HG02981 (cell line): ENCODE results near the gene PISD.
A peak's percentile ranks its signal among the peaks of the same experiment; 100 is the strongest.

Experiments used
- ATAC-seq: cut with Tn5 transposase; IDR thresholded peaks from one replicate; pipeline ENCODE4 v1.9.1; 2021; ENCODE audit warnings: mild to moderate bottlenecking, moderate library complexity; ENCODE audit not compliant: unreplicated experiment

The PISD gene

DNA sequence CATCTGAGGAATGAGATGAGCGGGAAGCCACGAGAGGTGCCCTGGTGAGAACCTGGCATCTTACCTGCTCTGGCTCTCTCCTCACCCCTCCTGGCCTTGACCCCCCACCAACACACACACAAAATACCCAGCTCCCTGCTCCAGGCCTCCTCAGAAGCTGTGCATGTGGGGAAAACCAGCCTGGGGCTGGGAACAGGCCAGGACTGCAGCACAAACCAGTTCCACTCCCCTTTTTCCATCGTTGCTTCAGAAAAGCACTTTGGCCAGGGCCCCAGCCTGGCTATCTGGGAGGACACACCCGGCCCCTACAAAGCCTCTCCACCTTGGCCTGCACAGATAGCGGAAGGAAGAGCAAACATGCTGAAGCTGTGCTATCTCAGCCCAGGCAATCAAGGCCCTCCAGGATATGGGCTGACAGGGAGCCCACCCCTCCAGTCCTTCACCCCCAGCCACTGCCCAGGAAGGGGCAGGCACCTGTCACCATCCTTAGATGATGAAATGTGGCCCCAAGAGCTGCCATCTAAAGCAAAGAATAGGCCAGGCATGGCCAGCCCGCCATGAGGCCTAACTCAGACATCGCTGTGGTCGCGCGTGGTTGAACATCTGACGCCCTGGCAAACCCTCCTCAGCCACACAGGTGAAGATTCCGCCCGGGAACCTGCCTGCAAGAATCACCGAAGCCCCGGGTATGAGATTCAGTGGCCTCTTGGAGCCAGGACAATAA is 35.4 kb downstream of the PISD start:
- no peak for ATAC-seq

DNA sequence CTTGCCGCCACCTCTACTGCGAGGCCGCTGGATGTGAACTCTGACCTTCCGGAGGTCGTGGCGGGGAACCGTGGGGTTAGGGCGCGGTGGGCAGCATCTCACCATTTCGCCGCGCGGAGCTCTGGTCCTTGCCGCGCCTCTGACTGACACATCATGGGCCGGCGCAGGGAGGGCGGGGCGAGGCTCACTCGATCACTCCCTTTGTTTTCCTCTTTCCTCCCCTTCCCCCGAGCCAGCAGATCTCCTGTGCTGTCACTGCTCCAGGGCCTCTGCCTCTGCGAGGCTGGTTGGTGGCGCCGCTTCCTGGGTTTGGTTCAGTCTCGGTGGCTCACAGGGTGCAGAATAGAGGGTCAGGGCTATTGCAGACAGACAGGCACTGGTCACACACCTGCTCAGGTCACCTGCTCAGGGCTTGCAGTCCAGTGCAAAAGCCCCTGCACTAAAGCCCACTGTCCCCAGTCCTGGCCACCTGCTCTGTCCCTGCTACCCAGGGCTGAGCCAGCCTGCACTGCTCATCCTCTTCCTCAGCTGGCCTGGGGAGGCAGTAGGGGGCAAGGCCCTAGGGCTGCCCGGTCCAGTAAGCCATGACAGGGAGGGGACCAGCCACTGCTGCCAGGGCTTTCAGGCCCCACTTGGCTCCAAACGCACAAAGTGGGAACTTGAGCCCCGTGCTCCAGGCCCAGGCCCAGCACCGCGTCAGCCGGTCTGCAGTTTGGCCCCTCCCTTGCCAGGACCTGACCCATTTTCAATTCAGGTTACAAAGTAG is 36.2 kb downstream of the PISD start:
- ATAC-seq, result no peak

DNA sequence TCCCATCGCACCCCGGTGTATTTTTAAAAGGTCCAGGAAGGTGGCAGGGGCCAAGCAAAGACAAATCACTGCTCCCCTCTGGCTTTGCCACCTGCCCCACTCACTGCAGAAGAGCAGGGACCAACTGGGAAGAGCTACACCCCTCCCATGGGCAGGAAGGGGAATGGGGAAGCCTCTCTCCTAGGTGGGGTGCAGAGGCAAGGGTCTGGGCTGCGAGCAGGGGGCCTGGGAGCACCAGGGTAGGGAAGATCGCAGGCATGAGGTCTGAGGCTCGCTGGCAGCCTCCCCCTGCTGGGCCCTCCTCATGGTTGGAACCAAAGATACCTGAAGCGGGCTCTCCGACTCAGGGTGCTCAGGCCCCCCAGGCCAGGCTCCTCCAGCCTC is 36.8 kb downstream of the PISD start:
- no peak for ATAC-seq

DNA sequence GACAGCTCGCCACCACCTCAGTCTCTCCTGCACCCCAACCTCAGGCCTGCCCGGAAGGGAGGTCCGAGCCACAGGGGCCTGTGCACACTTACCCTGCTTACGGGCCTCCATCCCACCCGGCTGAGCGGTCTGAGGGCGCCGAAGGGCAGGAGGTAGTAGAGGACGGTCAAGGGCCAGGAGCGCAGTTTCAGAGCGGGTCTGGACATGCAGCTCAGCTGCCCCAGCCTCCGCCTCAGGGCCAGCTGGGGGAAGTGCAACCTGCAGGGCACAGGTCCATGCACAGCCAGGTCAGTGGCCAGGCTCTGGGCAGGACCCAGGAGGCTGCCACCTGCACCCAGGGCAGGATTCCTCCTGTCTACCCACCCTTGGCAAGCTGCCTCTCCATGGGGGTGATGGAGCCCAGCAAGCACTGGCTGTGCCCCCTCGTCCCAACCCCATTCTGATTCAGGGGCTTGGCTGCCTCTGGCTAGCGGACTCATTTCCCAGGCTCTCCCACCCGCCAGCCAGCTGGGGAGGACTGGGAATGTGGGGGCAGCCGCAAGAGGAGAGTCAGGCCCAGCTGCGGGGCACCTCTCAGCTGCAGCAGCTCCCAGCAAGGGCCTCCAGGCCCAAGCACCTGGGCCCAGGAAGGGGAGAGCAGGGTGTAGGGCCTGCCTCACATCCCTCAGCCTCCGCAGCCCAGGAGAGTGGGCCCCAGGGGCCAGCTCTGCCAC is 38.3 kb downstream of the PISD start:
- ATAC-seq, result no peak

DNA sequence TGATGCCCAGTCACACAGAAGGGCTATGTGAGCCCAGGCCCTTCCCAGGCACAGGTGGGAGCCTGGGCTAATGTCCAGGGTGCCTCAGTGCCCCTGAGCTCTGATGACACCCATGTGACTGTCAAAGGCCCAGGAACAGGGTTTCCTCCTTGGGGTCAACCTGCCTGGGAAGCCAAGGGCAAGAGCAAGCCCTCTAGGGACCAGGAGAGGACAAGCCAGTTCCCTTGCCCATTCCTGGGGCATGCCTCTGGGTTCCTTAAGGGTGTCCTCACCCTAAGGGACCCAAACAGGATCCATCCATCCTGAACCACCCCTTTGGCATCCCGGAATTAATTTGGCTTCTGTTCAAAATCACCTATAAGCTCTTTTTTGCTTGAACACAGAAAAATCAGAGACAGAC is 39.0 kb downstream of the PISD start:
- ATAC-seq, result no peak

DNA sequence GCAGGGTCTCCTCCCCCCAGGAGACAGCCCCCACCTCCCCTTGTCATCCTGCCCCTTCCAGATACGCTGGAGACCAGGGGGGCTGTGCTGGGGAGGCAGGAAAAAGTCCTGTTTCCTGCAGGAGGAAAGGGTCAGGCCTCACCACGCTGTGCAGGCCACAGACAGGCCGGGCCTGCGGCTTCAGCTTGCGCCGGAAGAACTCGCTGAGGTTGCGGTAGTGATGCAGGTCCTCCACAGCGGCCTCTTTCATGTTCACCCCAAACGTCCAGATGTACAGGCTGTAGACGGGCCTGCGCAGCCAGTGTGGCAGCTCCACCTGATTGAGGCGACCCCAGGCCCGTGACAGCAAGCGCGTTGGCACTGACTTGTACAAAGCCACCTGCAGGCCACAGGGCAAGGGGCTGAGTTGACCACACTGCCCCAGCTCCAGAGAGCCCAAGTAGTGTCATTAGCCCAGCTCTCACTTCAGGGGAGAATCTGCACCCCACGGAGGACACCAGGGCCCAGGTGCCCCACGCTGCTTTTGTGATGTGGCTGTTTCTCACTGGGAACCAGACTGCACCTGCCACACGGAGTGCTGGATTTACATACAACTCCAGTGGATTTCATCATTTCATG is 40.4 kb downstream of the PISD start:
- ATAC-seq, result no peak

DNA sequence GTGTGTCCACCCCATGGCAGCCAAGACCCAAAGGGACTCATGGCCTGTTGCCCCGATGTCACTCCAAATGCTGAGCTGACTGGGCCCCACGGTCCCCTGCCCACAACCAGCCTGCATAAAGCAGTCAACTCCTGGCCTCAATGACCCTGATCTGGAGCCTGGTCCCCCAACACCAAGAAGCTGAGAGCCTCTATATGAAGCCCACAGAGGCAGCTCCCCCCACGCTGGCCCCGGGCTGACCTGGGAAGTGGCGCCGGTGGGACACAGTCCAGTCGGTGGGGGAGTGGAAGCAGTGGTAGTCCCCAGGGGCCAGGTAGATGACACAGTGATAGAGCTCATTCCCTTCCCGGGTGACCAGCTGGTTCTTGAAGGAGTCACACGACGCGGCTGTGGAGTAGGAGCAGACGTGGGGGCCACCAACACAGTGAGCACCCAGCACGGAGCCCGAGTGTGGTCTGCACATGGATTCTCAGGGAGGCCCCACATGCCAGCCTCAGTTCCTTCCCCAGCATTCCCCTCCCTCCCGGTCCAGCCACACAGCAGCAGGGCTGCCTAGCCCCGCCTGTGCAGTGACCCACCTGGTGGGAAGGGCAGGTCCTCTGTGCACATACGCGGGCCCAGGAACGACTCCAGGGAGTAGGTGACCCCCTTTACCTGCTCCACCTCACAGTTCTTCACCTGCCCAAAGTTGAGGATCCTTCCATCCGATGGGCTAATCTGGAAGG is 41.1 kb downstream of the PISD start:
- ATAC-seq, result no peak

DNA sequence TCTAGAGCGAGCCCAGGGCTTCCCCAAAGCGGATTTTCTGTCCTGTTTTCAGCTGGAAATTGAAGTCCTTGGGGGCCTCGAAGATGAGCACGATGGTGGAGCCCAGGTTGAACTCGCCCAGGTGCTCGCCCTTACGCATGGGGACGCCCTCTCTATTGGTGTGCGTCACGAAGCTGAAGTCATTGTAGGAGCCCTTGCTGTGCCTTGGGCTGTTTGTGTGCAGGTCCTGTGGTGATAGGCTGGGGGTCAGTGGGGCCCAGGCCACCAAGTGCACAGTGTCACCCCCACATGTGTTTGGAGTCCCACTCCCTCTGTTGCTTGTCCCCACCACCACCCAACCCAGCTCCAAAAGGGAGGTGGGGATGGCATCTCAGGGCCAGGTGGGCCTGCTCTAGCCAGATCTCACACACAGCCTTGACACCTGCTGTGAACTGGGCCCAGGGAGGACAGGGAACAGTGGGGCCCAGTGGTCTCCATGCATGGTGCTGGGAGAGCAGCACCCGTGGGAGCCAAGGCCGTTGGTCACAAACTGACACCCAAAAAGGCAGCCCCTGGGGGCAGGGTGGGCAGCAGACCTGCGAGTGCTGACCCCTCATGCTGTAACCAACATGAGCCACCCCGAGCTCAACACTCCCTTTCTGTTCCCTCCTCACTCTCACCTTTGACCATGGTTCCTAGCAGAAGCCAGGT is 42.3 kb downstream of the PISD start:
- ATAC-seq, result no peak

DNA sequence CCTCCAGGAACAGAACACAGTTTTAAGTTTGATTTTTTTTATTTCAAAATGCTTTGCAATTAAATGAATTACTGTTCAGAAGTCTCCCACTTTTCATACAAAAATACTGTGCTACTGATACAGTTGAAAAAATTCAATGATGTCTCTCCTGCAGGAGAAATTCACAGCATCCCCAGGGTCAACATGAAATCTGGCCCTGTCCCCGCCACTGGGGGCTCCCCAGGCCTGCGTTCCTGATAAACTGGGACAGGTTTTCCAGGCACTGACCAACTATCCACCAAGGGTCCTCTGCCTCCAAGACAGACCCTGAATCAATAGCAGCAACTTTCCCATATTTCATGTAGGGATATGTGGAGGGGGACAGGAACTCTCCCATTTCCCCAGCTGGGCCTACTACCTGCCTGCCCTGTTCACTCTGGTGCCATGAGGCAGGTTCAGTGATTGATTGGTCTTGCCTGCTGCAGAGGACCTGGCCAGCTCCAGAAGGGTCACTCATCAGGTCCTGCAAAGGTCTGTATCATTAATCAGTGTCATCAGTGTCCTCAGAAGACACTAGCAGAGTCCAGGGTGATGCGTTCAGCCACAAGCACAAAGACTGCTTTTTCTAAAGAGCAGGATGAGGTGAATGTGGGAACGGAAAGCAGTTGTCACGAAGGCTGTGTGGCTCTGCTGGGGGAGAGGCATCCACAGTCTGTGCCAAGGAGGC is 43.4 kb downstream of the PISD start:
- ATAC-seq, result no peak

DNA sequence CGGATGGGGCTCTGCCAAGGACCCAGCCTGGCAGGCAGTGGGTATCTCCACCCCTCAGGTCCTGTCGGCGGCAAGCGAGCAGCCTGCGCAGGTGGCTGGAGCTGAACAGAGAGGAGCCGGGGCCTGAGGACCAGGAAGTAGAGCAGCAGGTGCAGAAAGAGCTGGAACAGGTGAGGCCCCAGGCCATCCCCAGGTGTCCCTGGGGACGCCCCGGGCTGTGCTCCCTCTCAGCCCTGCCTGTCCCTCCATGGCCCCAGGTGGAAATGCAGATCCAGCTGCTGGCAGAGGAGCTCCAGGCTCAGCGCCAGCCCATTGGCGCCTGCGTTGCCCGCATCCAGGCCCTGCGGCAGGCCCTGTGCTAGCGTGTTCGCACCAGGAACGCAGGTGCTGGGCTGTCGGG is 44.0 kb downstream of the PISD start:
- ATAC-seq, result no peak

DNA sequence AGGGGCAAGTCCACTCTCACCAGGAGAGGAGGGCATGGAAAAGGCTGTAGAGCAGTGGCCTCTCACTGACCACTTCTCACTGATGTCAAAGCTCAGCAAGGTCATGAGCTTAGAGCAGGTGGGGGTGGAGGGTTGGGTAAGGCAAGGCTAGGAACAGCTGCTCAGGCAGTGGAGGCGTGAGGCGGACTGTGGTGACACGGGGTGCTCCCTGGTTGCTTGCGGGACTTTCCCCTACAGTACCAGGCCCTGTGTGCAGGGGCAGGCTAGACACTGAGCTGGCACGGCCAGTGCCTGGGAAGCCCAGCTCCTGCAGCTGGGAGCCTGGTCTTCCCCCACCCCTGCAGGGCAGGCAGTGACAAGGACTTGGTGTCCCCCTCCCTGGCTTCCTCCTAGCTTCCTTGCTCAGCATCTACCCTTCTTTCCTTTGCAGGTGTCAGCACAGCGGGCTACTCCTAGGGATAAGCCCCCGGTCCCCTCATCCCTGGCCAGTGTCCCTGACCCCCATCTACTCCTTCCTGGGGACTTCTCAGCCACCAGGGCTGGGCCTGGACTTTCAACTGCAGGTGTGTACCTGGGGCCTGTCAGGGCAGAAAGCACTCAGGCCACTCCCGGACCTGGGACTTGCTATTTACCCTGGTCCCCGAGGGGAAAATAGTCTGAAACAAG is 45.6 kb downstream of the PISD start:
- ATAC-seq, result peak; percentile 64

DNA sequence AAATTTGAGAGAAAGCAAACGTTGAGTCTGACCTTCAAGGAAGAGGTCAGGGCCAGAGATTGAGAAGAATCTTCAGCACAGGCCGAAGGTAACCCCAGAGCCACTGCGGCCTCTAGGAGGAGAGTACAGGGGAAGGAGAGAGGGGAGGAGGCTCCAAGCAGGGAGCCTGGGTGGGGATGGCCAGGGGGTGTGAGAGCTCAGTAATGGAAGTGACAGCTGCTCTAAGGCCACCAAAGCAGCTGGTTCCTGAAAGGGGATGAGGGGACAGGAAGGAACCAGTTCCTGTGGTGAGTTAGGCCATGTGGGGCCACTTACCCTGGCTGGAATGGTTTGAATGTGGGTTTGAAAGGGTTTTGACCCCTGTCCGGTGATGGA is 46.1 kb downstream of the PISD start:
- ATAC-seq, result peak; percentile 12

DNA sequence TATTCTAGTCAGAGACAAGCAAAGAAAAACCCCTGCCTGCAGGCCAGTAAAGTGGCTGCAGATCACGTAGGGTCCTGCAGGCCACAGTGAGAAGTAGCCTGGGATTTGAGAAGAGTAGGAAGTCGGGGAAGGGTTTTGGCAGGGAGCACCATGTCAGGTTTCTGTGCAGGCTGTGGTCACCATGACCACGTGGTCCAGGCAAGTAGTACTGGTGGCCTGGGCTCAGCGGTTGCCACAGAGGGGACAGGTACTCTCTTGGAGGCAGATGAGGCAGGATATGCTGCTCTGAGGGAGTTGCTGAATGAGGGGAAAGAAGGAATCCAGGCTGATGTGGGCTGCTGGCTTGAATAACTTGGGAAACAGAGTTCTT is 46.5 kb downstream of the PISD start:
- ATAC-seq, result no peak

DNA sequence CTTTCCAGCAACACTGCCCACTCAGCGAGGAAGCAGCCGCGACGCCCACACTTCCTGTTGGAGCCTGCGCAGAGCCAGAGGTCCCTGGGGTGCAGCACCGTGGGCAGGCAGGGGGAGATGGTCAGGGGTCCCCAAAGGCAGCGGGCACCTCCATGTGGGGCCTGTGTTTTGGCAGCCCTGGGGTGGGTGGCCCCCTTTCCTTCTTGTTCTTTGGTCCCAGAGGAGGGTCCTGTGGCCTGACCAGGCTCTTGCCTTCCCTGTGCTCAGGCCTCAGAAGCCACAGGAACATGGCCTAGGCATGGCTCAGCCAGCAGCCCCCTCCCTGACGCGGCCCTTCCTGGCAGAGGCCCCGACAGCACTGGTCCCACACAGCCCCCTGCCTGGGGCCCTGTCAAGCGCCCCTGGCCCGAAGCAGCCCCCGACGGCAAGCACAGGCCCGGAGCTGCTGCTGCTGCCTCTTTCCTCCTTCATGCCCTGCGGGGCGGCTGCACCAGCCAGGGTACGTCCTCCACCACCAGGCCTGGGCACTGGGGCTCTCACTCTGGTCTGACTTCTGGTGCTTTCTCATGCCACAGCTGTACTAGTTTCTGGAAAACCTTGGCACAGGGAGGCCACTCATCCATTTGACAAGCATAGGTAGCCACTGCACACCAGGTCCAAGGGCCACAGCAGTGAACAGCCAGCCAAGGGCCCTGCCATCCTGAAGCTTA is 47.1 kb downstream of the PISD start:
- ATAC-seq, result no peak

DNA sequence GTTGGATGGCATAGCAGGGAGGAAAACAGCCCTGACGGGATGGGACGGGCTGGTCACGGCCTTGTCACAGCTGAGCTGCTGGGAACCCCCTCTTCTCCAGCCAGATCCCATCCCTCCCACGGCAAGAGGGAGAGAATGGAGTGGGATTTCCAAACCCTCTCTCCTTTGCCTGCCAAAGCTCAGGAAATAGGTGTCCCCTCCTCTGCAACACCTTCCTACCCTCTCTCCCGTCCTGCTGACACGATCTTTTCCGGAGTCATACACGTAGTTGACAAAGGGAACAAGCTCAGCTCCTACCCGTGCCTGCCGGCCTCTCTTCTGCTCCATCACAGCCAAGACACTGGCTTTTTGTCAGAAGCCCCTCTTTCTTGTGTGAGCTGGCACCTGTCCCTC is 48.1 kb downstream of the PISD start:
- ATAC-seq, result no peak

DNA sequence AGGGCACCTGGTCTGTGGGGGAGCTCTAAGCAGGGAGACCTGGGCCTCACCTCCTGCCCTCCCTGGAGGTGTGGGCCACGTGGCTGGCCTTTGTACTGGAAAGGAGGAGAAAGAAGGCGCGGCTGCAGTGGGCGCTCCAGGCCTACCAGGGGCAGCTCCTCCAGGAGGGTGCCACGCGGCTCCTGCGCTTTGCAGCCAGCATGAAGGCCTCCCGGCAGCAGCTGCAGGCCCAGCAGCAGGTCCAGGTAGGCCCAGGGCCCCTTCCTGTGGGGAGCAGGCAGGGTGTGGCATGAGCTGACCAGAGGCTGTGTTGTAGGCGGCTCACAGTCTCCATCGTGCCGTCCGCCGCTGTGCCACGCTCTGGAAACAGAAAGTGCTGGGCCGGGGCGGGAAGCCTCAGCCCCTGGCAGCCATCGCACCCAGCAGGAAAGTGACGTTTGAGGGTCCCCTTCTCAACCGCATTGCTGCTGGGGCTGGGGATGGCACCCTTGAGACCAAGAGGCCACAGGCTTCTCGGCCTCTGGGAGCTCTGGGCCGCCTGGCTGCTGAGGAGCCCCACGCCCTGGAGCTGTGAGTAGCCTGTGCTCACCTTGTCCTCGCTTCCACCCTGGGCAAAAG is 48.6 kb downstream of the PISD start:
- ATAC-seq, result no peak

DNA sequence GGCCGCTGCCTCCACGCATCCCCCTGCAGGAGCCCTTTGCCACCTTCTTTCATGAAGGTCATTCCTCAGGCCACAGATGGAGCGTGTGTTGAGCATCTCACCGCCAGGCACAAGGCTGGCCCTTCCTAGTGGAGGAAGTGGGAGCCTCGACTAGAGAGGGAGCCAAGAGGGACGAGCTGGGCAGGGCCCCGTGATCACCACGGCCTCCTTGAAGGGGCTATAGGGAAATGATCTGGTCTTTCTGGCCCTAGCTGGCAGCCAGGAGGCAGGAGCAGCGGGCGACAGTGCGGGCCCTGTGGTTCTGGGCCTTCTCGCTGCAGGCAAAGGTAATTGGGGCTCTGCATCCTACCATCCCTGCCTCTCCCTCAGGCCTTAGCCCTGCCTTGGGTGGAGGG is 49.1 kb downstream of the PISD start:
- ATAC-seq, result no peak

DNA sequence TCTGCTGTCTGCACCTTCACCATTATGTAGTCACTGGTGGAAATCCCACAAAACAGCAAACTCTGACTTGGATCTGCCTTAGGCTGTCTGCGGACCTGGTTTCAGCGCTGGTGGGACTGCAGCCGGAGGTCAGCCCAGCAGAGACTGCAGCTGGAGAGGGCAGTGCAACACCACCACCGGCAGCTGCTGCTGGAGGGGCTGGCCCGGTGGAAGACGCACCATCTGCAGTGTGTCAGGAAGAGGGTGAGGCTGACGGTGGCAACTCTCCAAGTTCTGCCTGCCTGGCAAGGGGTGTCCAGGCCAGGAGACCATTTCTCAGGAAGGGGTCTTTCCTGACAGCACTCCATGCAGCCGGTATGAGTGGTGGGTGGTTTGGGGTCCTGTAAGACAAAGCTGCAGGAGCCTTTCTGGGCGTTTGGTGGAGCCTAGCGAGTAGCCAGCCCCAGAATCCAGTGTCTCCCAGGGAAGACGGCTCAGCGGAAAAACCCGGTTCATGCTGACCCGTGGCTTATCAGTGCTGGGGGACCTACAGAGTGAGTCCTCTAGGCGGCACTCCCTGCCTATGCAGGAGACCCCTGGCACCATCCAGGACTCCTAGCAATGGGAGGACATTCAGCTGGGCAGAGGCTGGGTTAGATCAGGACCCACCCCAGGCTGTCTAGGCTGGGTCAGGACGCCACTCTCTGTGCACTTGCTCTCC is 50.8 kb downstream of the PISD start:
- no peak for ATAC-seq
